Stimulated activated memory B cell treated with anti-CD40 and anti-IgM and Interleukin-4, amounts not matched to agents 10 μg/mL and 1 μg/mL and 100 μg/mL, for 72 hours (primary cell): Measurements from ENCODE around the gene RABL6.

Experiments
- ATAC-seq: fragments of 150-1000 bp; cut with Tn5 transposase; 2 replicates; pipeline ENCODE4 v1.10.0; 2021
- H3K27ac Mint-ChIP-seq: one replicate; pipeline ENCODE4 v1.8.0; 2022; ENCODE audit warnings: mild to moderate bottlenecking, mixed read lengths
- H3K27me3 Mint-ChIP-seq: one replicate; pipeline ENCODE4 v1.8.0; 2022; ENCODE audit warnings: mixed read lengths
- H3K36me3 Mint-ChIP-seq: one replicate; pipeline ENCODE4 v1.8.0; 2022; ENCODE audit warnings: mixed read lengths
- H3K4me1 Mint-ChIP-seq: one replicate; pipeline ENCODE4 v1.8.0; 2022; ENCODE audit warnings: mixed read lengths
- H3K4me3 Mint-ChIP-seq: one replicate; pipeline ENCODE4 v1.8.0; 2022; ENCODE audit warnings: mild to moderate bottlenecking, moderate library complexity, mixed read lengths
- H3K9me3 Mint-ChIP-seq: one replicate; pipeline ENCODE4 v1.8.0; 2022; ENCODE audit warnings: mixed read lengths

Gene RABL6

DNA sequence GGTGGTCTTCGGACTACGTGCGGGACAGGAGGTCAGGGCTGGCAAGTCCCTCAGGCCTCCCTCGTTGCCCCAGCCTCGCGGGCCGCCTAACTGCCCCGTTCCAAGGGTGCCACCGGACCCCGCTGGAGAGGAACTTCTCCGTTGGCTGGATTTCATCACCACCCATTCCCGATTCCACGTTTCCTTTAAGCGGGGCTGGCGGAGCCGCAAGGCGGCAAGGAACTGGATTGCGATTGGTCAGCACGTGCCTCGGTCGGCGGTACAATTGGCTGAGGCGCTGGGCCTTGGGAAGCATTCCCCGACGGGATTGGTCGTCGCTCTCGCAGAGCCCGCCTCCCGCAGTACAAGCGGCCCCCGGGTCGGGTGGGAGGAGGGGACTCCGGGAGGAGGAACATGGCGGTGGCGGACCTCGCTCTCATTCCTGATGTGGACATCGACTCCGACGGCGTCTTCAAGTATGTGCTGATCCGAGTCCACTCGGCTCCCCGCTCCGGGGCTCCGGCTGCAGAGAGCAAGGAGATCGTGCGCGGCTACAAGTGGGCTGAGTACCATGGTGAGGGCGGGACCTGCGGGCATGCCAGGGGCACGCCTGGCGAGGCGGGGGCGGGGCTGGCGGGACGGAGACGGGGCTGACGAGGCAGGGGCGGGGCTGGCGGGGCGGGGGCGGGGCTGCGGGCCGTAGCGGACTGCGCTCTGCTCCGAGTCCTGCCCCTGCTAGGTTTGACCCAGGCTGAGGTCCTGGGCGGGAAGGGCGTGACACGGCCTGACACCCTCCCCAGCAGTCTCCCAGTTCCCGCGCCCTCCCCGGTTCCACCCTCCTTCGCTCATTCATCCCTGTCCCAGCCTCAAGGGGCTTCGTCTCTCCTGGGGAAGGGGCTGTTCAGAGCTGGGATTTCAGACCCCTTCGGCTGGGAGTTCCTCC is 41.6 kb downstream of the RABL6 start, which contains the start of gene PHPT1:
PHPT1 (plus strand) TSS at position 372 of the 922 bp plus-strand sequence; CDS start at position 394, 22 bp downstream.
- H3K36me3 Mint-ChIP-seq = peaks cover 6% of the 10 kb centered on the region
- H3K9me3 Mint-ChIP-seq = no peaks in the 10 kb centered on the region
- H3K4me3 Mint-ChIP-seq = peak within 1 kb of the TSS; percentile 97
- peak; percentile 94 for ATAC-seq
- H3K27me3 Mint-ChIP-seq = peaks cover 14% of the 10 kb centered on the region
- H3K4me1 Mint-ChIP-seq = peaks cover 26% of the 10 kb centered on the region
- H3K27ac Mint-ChIP-seq = peak within 1 kb of the TSS; percentile 87

DNA sequence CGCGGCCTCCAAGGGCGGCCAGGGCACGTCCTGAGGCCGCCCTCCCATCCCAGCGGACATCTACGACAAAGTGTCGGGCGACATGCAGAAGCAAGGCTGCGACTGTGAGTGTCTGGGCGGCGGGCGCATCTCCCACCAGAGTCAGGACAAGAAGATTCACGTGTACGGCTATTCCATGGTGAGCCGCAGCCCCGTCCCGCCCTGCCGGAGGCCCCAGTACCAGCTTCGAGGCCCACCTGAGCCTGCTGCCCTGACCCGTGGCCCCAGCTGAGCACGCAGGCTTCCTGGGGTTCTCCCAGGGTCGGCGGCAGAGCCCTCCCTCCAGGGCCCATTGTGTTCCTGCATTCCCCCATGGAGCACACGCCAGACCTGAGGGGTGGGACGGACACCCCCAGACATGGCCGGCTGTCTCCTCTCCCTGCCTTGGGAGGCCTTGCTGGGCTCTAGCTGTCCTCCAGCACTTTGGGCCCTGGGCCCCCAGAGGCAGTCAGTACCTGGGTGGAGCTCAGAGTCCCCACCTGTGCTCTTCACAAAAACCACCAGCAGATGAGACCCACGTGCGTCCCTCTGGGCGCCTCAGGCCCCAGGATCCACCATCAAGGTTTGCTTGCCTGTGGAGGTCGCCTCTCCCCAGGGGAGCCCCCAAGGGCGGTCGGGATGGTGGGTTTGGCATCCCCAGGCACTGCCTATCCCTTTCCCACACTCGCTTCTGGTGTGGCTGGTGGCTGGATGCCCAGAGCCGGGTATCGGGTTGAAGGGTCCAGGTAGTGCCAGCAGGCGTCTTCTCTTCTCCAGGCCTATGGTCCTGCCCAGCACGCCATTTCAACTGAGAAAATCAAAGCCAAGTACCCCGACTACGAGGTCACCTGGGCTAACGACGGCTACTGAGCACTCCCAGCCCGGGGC is 42.5 kb downstream of the RABL6 start:
- no peaks in the 10 kb centered on the region for H3K9me3 Mint-ChIP-seq
- peaks cover 14% of the 10 kb centered on the region for H3K27me3 Mint-ChIP-seq
- no peak for ATAC-seq
- H3K27ac Mint-ChIP-seq = peak overlapping the region; percentile 87
- peaks cover 6% of the 10 kb centered on the region for H3K36me3 Mint-ChIP-seq
- H3K4me3 Mint-ChIP-seq = peak overlapping the region; percentile 97
- H3K4me1 Mint-ChIP-seq = peaks cover 26% of the 10 kb centered on the region

DNA sequence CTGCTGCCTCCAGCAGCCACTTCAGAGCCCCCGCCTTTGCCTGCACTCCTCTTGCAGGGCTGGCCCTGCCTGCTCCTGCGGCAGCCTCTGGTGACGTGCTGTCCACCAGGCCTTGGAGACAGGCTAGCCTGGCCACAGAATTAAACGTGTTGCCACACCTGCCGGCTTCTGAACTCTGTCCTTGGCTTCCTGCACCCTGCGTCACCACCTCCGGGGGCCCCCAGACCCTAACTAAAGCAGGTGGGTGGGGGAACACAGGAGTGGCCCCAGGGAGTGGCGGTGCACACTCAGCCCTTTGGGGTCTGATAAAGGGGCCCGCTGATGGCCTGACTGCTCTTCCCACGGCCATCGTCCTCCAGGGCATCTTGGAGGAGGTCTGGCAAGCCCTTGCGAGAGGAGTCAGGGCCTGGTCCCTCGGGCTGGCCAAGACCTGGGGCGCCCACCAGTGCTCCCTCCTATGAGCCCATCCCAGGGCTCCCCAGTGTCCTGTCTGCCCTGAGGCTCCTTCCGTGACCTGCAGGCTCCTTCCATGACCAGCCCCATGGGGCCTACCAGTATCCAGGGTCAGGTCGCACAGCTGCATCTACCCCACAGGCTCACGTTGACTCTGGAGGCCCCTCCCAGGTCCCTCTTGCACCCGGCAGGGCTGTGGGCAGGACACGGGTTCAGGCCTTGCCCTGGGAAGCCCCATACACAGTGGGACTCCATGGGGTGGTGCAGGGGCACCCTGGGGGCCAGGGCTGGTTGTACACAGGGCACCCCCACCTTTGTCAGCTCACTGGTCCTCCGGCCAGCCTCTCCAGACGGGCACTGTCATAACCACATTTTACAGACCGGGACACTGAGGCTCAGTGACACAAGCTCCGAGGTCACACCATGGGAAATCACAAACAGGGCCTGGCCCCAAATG is 43.4 kb downstream of the RABL6 start:
- H3K36me3 Mint-ChIP-seq = peaks cover 6% of the 10 kb centered on the region
- peaks cover 26% of the 10 kb centered on the region for H3K4me1 Mint-ChIP-seq
- H3K9me3 Mint-ChIP-seq = no peaks in the 10 kb centered on the region
- no peak for ATAC-seq
- H3K27me3 Mint-ChIP-seq = peaks cover 14% of the 10 kb centered on the region
- no peak overlapping the region for H3K27ac Mint-ChIP-seq
- H3K4me3 Mint-ChIP-seq = peak overlapping the region; percentile 97

DNA sequence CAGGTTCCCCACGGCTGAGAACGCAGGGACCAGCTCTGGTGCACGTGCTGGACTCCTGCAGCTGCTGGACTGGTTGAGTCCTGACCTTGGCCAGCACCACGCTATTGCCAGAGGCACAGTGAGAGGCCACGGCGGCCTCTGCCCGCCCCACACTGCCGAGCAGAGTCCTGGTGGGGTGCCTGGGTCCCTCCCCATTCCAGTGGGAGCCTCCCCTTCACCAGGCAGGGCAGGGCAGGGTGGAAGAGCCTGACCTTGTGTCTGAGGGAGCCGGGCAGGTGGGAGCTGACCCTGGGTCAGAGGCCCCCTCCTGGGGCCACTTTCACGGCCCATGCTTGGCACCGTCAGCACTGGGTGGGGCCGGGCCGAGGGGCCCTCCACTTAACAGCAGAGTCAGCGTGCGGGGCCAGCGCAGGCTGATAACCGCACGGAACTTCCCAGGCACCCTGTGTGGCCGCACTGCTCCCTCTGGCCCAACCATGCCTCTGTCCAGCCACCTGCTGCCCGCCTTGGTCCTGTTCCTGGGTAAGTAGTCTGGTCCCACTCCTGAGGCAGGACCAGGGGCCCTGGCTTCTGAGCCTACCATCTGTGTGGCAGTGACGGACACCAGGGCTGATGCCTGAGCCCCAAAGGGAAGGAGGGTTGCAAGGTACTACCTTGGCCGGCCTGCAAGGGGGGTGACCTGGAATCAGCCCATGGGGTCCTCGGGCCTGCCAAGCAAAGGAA is 44.4 kb downstream of the RABL6 start, which contains the start of gene MAMDC4:
MAMDC4 (plus strand) TSS at position 406 of the 723 bp plus-strand sequence; CDS start at position 477, 71 bp downstream.
- no peak within 1 kb of the TSS for H3K4me3 Mint-ChIP-seq
- peaks cover 14% of the 10 kb centered on the region for H3K27me3 Mint-ChIP-seq
- peaks cover 6% of the 10 kb centered on the region for H3K36me3 Mint-ChIP-seq
- no peaks in the 10 kb centered on the region for H3K9me3 Mint-ChIP-seq
- H3K4me1 Mint-ChIP-seq = peaks cover 26% of the 10 kb centered on the region
- H3K27ac Mint-ChIP-seq = no peak within 1 kb of the TSS
- ATAC-seq = no peak

DNA sequence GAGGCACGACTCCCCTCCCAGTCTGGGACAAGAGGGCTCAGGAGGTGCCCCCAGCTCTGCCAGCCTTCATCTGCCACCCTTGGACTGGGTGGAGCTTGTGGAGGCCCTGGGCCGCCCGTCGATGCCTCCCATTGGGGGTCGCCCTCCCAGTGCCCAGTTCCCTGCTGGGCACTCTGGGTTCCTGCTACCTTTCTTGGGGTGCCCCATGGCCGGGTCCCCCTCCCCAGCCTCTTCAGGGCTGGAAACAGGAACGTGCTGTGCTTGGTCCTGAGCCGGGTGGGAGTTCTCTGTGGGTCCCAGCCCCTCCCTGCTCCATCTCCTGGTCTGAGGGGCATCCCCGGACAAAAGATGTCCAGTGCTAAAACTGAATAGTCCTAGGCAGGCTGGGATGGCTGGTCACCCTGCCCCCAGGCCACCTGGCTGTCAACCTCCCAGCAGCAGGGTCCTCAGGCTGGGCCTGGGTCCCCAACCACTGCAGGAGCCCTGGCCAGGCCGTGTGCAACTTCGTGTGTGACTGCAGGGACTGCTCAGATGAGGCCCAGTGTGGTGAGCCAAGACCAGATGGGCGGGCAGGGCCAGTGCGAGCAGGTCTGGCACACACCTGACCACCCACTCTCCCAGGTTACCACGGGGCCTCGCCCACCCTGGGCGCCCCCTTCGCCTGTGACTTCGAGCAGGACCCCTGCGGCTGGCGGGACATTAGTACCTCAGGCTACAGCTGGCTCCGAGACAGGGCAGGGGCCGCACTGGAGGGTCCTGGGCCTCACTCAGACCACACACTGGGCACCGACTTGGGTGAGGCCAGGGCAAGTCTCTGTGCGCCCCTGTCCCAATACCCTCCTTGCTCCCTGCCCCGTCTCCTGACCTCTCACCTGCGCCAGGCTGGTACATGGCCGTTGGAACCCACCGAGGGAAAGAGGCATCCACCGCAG is 45.2 kb downstream of the RABL6 start:
- Mint-ChIP-seq H3K4me1 (peaks cover 19% of the 10 kb centered on the region), H3K27me3 (peaks cover 5% of the 10 kb centered on the region), H3K4me3 (no peak overlapping the region), H3K36me3 (peaks cover 6% of the 10 kb centered on the region), H3K27ac (no peak overlapping the region), H3K9me3 (no peaks in the 10 kb centered on the region)
- ATAC-seq = no peak

DNA sequence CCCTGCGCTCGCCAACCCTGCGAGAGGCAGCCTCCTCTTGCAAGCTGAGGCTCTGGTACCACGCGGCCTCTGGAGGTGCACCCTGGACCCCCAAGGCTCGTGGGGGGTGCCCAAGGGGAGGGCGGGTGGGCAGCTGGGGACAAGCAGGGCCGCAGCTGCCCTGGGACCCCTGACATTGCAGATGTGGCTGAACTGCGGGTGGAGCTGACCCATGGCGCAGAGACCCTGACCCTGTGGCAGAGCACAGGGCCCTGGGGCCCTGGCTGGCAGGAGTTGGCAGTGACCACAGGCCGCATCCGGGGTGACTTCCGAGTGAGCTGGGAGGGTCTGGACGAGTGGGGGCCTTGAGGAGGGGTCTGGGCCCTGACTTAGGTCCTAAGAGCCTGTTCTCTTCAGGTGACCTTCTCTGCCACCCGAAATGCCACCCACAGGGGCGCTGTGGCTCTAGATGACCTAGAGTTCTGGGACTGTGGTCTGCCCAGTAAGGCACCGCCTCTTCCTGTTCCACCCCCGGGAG is 45.9 kb downstream of the RABL6 start:
- Mint-ChIP-seq H3K4me3 (no peak overlapping the region), H3K27ac (no peak overlapping the region)

DNA sequence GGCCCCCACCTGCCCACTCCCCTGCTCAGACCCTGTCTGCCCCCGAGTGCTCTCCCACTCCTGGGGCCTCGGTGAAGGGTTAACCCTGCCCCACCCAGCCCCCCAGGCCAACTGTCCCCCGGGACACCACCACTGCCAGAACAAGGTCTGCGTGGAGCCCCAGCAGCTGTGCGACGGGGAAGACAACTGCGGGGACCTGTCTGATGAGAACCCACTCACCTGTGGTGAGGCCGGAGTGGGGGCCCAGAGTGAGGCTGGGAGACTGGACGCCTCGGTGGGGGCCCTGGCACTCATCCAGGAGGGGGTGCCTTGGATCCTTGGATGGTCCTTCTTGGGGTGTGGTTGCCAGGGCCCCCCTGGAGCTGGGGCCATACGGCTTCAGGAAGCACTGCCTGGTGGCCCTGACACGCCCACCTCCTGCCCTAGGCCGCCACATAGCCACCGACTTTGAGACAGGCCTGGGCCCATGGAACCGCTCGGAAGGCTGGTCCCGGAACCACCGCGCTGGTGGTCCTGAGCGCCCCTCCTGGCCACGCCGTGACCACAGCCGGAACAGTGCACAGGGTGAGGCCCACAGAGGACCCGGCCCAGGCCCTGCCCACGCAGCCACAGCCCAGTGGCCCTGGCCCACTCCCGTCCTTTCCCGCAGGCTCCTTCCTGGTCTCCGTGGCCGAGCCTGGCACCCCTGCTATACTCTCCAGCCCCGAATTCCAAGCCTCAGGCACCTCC is 46.5 kb downstream of the RABL6 start:
- no peak overlapping the region for H3K27ac Mint-ChIP-seq

More for the DNA sequence above, 45.9 kb downstream of the RABL6 start:
- peaks cover 14% of the 10 kb centered on the region for H3K4me1 Mint-ChIP-seq
- H3K27me3 Mint-ChIP-seq = no peaks in the 10 kb centered on the region
- no peaks in the 10 kb centered on the region for H3K9me3 Mint-ChIP-seq
- H3K36me3 Mint-ChIP-seq = peaks cover 6% of the 10 kb centered on the region
- ATAC-seq = no peak

DNA sequence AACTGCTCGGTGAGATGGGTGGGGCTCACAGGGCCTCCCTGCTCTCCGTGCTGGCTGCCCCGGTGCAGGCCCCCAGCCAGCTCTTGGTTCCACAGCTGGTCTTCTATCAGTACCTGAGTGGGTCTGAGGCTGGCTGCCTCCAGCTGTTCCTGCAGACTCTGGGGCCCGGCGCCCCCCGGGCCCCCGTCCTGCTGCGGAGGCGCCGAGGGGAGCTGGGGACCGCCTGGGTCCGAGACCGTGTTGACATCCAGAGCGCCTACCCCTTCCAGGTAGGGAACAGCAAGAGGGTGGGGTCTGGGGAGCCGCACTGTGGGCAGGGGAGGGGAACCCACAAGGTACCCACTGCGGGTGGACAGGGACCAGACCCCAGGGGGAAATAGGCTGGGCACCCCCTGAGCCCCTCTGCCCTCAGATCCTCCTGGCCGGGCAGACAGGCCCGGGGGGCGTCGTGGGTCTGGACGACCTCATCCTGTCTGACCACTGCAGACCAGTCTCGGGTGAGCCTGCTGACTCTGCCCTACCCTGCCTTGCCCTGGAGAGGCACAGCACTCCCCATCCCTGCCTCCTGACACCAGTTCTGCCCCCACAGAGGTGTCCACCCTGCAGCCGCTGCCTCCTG is 47.2 kb downstream of the RABL6 start:
- ATAC-seq = no peak
- Mint-ChIP-seq H3K36me3 (peaks cover 6% of the 10 kb centered on the region), H3K9me3 (no peaks in the 10 kb centered on the region), H3K4me1 (peaks cover 12% of the 10 kb centered on the region), H3K4me3 (no peak overlapping the region), H3K27me3 (no peaks in the 10 kb centered on the region), H3K27ac (no peak overlapping the region)

More for the DNA sequence above, 46.5 kb downstream of the RABL6 start:
- ATAC-seq = no peak
- peaks cover 14% of the 10 kb centered on the region for H3K4me1 Mint-ChIP-seq
- no peaks in the 10 kb centered on the region for H3K27me3 Mint-ChIP-seq
- peaks cover 6% of the 10 kb centered on the region for H3K36me3 Mint-ChIP-seq
- no peak overlapping the region for H3K4me3 Mint-ChIP-seq
- no peaks in the 10 kb centered on the region for H3K9me3 Mint-ChIP-seq

DNA sequence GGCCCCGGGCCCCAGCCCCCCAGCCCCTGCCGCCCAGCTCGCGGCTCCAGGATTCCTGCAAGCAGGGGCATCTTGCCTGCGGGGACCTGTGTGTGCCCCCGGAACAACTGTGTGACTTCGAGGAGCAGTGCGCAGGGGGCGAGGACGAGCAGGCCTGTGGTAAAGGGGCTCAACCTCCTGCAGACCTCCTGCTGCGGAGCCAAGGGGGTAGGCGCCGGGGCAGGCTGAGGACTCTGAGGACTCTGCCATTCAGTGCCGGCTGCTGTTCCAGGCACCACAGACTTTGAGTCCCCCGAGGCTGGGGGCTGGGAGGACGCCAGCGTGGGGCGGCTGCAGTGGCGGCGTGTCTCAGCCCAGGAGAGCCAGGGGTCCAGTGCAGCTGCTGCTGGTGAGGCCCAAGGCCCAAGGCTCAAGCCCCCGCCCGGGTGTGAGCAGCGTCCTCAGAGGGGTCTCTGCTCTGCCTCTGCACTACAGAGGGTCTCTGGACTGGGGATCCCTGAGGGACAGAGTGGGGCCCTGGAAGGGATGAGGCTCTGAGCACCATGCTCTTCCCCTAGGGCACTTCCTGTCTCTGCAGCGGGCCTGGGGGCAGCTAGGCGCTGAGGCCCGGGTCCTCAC is 47.8 kb downstream of the RABL6 start:
- Mint-ChIP-seq H3K4me1 (peaks cover 12% of the 10 kb centered on the region), H3K4me3 (no peak overlapping the region), H3K27me3 (no peaks in the 10 kb centered on the region), H3K9me3 (no peaks in the 10 kb centered on the region), H3K36me3 (peaks cover 6% of the 10 kb centered on the region), H3K27ac (no peak overlapping the region)
- no peak for ATAC-seq

DNA sequence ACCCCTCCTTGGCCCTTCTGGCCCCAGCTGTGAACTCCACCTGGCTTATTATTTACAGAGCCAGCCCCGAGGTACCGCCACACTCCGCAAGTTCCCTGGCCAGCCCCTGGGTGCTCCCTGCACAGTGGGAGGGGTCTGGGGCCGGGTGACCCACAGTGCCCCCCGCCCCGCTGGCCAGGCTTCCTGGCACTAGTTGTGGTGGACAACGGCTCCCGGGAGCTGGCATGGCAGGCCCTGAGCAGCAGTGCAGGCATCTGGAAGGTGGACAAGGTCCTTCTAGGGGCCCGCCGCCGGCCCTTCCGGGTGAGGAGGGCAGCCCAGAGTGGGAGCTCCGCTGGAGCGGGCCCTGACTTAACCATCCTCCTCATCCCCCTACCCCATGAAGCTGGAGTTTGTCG is 48.3 kb downstream of the RABL6 start:
- Mint-ChIP-seq H3K4me3 (no peak overlapping the region), H3K27me3 (no peaks in the 10 kb centered on the region)
- ATAC-seq = no peak

DNA sequence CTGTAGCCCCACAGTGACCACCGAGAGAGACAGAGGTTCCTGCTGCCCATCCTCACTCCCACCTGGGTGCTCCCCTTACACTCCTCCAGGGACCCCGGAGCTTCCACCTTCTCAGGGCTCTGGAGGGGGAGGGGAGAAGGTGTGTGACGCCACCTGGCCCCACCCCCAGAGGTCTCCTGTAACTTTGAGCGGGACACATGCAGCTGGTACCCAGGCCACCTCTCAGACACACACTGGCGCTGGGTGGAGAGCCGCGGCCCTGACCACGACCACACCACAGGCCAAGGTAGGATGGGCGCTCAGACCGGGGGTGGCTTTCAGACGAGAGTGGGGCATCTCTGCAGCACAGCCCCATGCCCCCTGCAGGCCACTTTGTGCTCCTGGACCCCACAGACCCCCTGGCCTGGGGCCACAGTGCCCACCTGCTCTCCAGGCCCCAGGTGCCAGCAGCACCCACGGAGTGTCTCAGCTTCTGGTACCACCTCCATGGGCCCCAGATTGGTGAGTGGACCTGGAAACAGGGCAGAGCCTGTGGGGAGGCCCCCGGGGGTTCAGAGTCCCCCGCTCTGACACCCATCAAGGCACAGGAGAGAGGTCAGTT is 48.9 kb downstream of the RABL6 start:
- H3K9me3 Mint-ChIP-seq = no peaks in the 10 kb centered on the region
- peaks cover under 1% of the 10 kb centered on the region for H3K36me3 Mint-ChIP-seq
- peaks cover 15% of the 10 kb centered on the region for H3K4me1 Mint-ChIP-seq
- no peaks in the 10 kb centered on the region for H3K27me3 Mint-ChIP-seq
- no peak overlapping the region for H3K4me3 Mint-ChIP-seq
- H3K27ac Mint-ChIP-seq = no peak overlapping the region
- ATAC-seq = no peak

More for the DNA sequence above, 48.3 kb downstream of the RABL6 start:
- Mint-ChIP-seq H3K36me3 (peaks cover 5% of the 10 kb centered on the region), H3K9me3 (no peaks in the 10 kb centered on the region), H3K27ac (no peak overlapping the region), H3K4me1 (peaks cover 15% of the 10 kb centered on the region)
